Renal cortical epithelial cell (primary cell): ENCODE data around the gene ATP6V0A1. TPM values are rescaled to one million over a fixed set of nuclear protein-coding genes. Genes with fewer than 3 reads are reported as not detected.
"Not testable (repeated sequence)": the region's sequence is repeated elsewhere in the genome, so short reads cannot be mapped to it uniquely, and the experiment has no call there.

ENCODE experiments used
- DNase-seq: peaks from one replicate; pipeline ENCODE4 v3.0.0-alpha.2; 2011; ENCODE audit warnings: low read depth
- total RNA-seq: library from RNA; depleted of rRNA; stranded (reverse); fragments of >200 nt; gene quantifications from 2 replicates; pipeline ENCODE4 v1.2.3, GENCODE V29; 2014

ATP6V0A1 gene
- total RNA-seq, 1 donor from 2014 or later = 137 TPM

DNA sequence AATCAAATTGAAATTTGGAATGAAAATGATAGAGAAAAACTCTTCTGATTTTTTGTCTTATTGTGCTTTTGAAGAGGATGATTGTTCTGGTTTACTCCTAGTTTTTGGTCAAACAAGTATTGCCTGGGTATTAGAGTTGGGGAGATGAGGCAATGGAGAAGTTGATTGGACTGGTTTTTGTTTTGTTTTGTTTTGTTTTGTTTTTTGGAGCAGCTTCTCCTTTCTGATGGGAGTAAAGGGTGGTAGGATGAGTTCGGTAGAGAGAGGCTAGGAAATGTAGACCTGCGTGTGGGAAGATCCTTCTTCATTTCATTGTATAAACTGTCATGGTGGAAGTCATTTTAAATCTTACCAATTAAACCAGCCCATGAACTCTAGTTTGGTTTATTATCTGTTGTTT lies 17.7 kb downstream of the ATP6V0A1 start:
- DNase-seq = no peak

GRCh38 chr17:42477173-42477572 lies 18.5 kb downstream of the ATP6V0A1 start:
- no peak for DNase-seq

GRCh38 chr17:42477824-42478223 lies 19.1 kb downstream of the ATP6V0A1 start:
- not testable (repeated sequence) for DNase-seq

- DNase-seq = peak; percentile 15
These were observed 25.6 kb downstream of the ATP6V0A1 start for GRCh38 chr17:42484304-42484703.

DNA sequence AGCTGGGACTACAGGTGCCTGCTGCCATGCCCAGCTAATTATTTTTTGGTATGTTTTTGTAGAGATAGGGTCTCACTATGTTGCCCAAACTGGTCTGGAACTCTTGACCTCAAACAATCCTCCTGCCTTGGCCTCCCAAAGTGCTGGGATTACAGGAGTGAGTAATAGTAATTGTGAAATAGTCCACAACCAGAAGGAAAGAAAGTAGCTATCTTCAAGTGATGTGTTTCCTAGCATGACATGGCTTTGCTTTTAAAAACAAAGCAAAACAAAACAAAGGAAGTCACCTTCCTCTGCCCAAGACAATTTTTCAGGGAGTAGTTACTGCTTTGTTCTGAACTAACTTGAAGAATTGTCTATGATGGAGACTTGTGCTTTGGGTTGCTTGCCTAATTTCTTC lies 27.0 kb downstream of the ATP6V0A1 start:
- DNase-seq = peak; percentile 24

GRCh38 chr17:42488032-42488431 lies 29.4 kb downstream of the ATP6V0A1 start:
- DNase-seq = no peak

DNA sequence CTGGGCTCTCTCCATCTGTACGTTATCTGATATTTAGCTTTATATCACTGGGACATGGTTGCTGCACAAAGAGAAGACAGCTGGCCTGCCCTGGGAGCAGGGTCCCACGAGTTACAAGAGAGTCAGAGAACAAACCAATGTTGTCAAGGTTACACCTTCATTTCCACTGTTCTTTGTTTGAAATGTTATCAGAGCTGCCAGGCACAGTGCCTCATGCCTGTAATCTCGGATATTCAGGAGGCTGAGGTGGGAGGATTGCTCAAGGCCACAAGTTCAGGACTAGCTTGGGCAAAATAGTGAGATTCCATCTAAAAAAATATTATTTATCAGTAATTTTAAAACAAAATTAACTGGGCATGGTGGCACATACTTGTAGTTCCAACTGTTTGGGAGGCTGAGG lies 34.6 kb downstream of the ATP6V0A1 start:
- no peak for DNase-seq

DNA sequence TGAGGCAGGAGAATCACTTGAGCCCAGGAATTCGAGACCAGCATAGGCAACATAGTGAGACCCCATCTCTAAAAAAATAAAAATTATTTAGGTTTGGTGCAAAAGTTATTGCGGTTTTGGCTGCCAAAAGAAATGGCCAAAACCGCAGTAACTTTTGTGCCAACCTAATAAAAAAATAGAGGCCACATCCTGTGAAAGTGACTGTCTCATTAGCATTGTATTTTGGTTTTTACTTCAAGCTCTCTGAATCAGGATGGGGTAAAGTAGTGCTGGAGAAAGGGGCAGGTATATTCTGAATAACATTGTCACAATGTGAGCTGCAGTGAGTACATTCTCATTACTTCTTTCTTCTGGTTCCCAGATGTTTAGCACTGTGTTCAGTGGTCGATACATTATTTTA lies 36.0 kb downstream of the ATP6V0A1 start:
- no peak for DNase-seq

DNA sequence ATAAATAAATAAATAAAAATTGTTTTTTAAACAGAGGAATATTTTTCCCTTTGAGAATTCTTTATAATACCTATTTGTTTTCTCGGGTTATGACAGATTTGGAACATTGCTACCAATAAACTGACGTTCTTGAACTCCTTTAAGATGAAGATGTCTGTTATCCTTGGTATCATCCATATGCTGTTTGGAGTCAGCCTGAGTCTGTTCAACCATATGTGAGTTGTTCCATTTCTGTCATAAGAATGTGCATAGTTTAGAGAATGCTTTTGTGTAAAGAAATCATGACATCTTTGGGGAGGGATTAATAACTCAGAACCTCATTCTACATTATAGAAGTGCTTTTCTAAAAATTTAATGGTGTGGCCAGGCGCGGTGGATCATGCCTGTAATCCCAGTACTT lies 40.1 kb downstream of the ATP6V0A1 start:
- no peak for DNase-seq

DNA sequence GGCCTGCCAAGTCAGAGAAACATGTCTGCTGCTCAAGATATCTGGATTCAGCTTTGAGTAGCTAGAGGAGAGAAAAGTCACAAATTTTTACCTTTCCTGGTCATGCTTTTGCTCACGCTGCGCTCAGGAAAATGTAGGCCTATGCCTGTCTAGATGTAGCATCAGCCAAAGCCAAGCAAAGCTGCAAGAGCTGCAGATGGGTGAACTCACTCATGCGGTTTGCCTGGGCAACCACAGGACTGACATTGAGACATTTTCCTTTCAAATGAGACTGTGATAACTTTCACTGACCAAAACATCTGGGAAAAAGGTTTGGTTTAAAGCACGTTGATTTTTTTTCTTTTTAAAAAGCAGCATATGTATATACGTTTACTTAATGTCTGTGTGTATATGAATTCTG lies 43.4 kb downstream of the ATP6V0A1 start:
- DNase-seq = no peak

- no peak for DNase-seq
These were observed 44.2 kb downstream of the ATP6V0A1 start for GRCh38 chr17:42502926-42503325.

- no peak for DNase-seq
These were observed 49.0 kb downstream of the ATP6V0A1 start for GRCh38 chr17:42507671-42508070.

DNA sequence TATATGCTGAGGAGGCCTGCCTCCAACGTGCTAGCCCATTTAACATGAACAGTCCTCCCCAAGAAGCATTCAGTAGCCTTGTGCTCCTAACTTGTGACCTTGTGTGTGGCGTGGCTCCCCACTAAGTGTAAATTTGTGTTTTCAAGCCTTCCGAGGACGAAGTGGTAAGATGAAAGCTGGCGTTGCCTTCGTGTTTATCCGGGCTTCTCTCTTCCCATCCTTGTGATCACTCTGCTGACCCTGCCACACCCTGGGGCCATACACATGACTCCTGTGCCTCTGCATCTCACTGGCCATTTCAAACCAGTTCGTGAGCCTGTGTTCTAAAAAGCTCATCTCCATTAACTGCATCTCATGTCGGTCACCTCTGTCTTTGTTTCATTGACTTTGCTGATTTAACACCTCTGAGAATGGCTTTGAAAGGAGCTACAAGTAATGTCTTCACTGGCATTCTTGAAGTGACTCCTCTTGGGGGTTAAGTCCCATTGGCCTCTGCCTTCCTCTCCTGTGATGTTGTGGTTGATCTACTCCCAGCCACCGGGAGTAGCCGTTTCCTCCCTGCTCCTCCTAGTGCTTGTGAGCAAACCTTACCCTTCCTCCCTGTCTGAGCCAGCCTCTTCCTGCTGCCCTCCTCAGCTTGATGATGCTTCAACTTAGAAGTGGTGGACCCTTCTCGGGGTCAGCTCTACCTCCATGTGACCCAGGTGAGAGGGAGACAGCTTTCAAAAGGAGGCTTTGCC lies 49.9 kb downstream of the ATP6V0A1 start:
- no peak for DNase-seq

GRCh38 chr17:42509409-42509808 lies 50.7 kb downstream of the ATP6V0A1 start:
- no peak for DNase-seq

DNA sequence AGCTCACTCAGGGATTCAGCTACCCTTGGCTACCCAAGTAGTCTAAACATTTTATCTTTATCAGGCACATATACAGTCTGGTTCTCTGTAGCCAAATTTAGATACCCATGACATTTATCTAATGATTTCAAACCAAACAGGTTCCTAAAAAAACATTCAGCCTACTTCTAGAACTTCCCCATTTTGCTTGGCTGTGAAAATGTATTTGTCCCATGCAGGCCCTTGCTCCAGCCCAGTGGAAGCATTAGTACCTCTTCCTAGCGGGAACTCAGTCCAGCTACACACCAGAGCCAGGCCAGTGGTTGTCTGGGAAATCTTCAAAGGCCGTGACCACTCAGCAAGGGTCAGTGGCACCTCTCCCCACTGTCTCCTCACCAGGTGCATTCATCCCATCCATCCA lies 51.2 kb downstream of the ATP6V0A1 start:
- DNase-seq = no peak

- DNase-seq = no peak
These were observed 53.6 kb downstream of the ATP6V0A1 start for GRCh38 chr17:42512246-42512645.

DNA sequence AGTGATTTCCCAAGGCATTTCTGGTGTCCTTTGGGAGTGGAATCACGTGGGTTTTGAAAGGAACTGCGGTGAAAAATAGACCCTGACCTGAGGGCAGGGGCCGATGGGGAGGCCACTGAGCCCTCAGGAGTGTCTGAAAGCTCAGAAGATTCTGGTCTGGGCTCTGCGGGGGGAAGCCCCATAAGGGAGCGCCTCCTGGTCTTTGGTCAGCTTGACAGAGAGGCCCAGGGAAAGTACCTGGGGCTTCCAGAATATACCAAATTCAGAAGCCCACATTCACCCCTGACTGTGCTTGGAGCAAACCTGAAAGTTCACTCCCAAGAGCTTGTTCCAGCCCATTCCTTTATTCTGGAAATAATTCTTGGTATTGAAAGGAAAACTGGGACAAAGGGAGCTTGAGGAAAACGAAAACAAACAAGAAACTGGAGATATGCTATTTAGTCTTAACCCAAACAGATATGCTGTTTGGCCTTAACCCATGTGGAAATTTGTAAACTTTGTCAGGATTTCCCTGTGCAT lies 54.1 kb downstream of the ATP6V0A1 start:
- DNase-seq = no peak

DNA sequence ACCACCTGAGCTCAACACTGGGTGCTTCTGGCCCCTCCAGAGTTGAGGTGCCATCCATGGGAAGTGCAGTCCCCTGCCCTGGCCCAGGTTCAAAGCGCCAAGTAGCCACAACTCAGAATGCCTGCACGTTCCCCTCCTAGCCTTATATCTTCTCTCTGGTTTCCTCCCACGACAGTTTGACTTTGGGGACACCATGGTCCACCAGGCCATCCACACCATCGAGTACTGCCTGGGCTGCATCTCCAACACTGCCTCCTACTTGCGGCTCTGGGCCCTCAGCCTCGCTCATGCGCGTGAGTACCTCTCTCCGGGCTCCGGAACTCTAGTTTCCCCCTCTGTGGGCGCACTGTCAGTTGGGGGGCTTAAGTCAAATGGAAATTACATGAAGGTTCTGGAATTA lies 55.0 kb downstream of the ATP6V0A1 start:
- DNase-seq = no peak

- no peak for DNase-seq
These were observed 55.6 kb downstream of the ATP6V0A1 start for GRCh38 chr17:42514279-42514678.

DNA sequence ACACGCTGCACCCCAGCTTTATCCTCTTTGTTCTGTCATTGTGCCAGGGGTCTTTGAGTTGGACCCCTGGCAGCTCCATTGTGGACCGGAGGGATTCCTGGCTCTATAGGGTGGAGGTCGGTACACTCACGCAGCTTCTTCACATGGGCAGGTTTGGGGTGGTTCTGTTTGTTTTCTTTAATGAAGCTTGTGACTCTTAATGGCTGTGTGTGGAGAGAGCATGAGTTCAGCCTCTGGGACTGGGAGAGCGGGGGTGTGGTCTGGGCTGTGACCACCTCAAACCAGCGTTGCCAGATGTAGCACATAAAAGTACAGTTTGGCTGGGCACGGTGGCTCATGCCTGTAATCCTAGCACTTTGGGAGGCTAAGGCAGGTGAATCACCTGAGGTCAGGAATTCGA lies 56.2 kb downstream of the ATP6V0A1 start:
- no peak for DNase-seq

GRCh38 chr17:42517516-42517915 lies 58.8 kb downstream of the ATP6V0A1 start:
- peak; percentile 70 for DNase-seq

GRCh38 chr17:42518046-42518754 lies 59.5 kb downstream of the ATP6V0A1 start:
- DNase-seq = peak; percentile 92
